Liver (tissue), 2 donors: ENCODE measurements around the gene SPRED1.

ENCODE experiments used
- TF ChIP-seq, protein P1 (sequence below): fragments of 150-350 bp; IDR thresholded peaks from 2 replicates; pipeline ENCODE4 v1.5.1; 2017; ENCODE audit warnings: improper control_type of control experiment, low read depth, low read length; ENCODE audit not compliant: missing input control
- TF ChIP-seq, protein P2 (sequence below): IDR thresholded peaks from 2 replicates; pipeline ENCODE4 v1.6.1; 2016; ENCODE audit warnings: antibody characterized with exemption
- donor health status: healthy.

DNA sequence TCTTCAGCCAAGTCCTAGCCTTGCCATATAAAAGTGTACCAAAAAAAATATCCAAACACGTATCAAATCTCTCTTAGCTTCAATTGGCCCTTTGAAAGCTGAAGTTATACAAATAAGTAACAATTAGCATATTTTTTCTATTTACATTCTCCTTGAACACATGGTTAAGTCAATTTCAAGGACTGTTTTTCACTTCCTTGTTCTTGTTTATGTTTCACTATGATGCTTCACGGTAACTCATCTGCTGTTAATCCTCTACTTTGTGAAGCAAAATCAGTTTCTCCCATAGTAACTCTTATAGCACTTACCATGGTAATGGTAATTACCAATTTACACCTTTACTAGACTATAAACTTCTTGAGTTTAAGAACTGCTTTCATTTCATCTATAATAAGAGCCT is 10.6 kb upstream of the SPRED1 start:
- TF ChIP-seq, protein P1, sequence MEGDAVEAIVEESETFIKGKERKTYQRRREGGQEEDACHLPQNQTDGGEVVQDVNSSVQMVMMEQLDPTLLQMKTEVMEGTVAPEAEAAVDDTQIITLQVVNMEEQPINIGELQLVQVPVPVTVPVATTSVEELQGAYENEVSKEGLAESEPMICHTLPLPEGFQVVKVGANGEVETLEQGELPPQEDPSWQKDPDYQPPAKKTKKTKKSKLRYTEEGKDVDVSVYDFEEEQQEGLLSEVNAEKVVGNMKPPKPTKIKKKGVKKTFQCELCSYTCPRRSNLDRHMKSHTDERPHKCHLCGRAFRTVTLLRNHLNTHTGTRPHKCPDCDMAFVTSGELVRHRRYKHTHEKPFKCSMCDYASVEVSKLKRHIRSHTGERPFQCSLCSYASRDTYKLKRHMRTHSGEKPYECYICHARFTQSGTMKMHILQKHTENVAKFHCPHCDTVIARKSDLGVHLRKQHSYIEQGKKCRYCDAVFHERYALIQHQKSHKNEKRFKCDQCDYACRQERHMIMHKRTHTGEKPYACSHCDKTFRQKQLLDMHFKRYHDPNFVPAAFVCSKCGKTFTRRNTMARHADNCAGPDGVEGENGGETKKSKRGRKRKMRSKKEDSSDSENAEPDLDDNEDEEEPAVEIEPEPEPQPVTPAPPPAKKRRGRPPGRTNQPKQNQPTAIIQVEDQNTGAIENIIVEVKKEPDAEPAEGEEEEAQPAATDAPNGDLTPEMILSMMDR = no peak
- TF ChIP-seq, protein P2, sequence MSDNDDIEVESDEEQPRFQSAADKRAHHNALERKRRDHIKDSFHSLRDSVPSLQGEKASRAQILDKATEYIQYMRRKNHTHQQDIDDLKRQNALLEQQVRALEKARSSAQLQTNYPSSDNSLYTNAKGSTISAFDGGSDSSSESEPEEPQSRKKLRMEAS = no peak
